K562 (cell line): ENCODE data around the gene IREB2. TPM values are rescaled to one million over a fixed set of nuclear protein-coding genes. Genes with fewer than 3 reads are reported as not detected.

Source experiments
- BCOR ChIP-seq: fragments of 450-650 bp; IDR thresholded peaks from 2 replicates; pipeline ENCODE4 v1.6.1; 2016
- CGGBP1 ChIP-seq: fragments of 250-450 bp; sonication (Bioruptor Pico); IDR thresholded peaks from 2 replicates; pipeline ENCODE4 v1.9.0; 2021; ENCODE audit warnings: mild to moderate bottlenecking
- E2F4 ChIP-seq: sonication (generic); formaldehyde crosslinking; IDR thresholded peaks from 2 replicates; pipeline ENCODE4 v1.8.0; 2022; ENCODE audit warnings: mild to moderate bottlenecking, low read depth, missing genetic modification reagents
- GABPB1 ChIP-seq: sonication (generic); formaldehyde crosslinking; IDR thresholded peaks from 2 replicates; pipeline ENCODE4 v1.8.0; 2022; ENCODE audit warnings: mild to moderate bottlenecking, missing genetic modification reagents
- MITF ChIP-seq: IDR thresholded peaks from 2 replicates; pipeline ENCODE4 v1.6.1; 2014; ENCODE audit warnings: antibody characterized with exemption
- MTA2 ChIP-seq: fragments of 450-650 bp; IDR thresholded peaks from 2 replicates; pipeline ENCODE4 v1.6.1; 2016; ENCODE audit warnings: low read depth
- NBN ChIP-seq: fragments of 450-650 bp; IDR thresholded peaks from 2 replicates; pipeline ENCODE4 v1.6.1; 2016; ENCODE audit warnings: low read depth, mild to moderate bottlenecking
- NFXL1 ChIP-seq: fragments of 450-650 bp; formaldehyde crosslinking; IDR thresholded peaks from 2 replicates; pipeline ENCODE4 v1.4.0; 2021; ENCODE audit warnings: mild to moderate bottlenecking
- NR2C2 ChIP-seq, 2 experiments: fragments of 200-800 bp in 1 of 2; sonication (Bioruptor generic) in 1 of 2; sonication (generic) in 1 of 2; formaldehyde crosslinking in 1 of 2; IDR thresholded peaks; 2 replicates each; pipeline versions ENCODE4 v1.6.1 to v1.8.0; 2016 to 2022; ENCODE audit warnings: mild to moderate bottlenecking in 1 of 2, missing compliant biosample characterization in 1 of 2, missing genetic modification characterization in 1 of 2, missing genetic modification reagents in 1 of 2
- RUNX1 ChIP-seq: sonication (generic); IDR thresholded peaks from 2 replicates; pipeline ENCODE4 v1.6.1; 2016; ENCODE audit warnings: antibody characterized with exemption, low read depth
- SAFB ChIP-seq: fragments of 200-400 bp; formaldehyde crosslinking; IDR thresholded peaks from 2 replicates; pipeline ENCODE4 v1.6.1; 2017; ENCODE audit warnings: low read depth, low read length, borderline replicate concordance
- STAG1 ChIP-seq: sonication (generic); formaldehyde crosslinking; IDR thresholded peaks from 2 replicates; pipeline ENCODE4 v1.5.0; 2020; ENCODE audit warnings: missing genetic modification reagents, borderline replicate concordance
- TRIM28 ChIP-seq: fragments of 450-650 bp; IDR thresholded peaks from 2 replicates; pipeline ENCODE4 v1.6.1; 2017
- ZNF280B ChIP-seq: fragments of 250-450 bp; sonication (Bioruptor Pico); IDR thresholded peaks from 2 replicates; pipeline ENCODE4 v1.5.1; 2021; ENCODE audit warnings: mild to moderate bottlenecking
- ZNF384 ChIP-seq: IDR thresholded peaks from 2 replicates; pipeline ENCODE4 v1.6.1; 2012; ENCODE audit warnings: low read depth, low read length, improper control_type of control experiment
- ZNF57 ChIP-seq: fragments of 450-650 bp; formaldehyde crosslinking; IDR thresholded peaks from 2 replicates; pipeline ENCODE4 v1.4.0; 2020; ENCODE audit warnings: mild to moderate bottlenecking, moderate library complexity
- ZNF583 ChIP-seq: fragments of 250-450 bp; sonication (Bioruptor Pico); IDR thresholded peaks from 2 replicates; pipeline ENCODE4 v1.4.0; 2020
- polyA plus RNA-seq, 8 experiments: library from polyadenylated mRNA; depleted of rRNA in 4 of 8; stranded (reverse) in 5 of 8; unstranded in 3 of 8; fragments of >200 nt; fragmentation: Nextera tagmentation in 2 of 8; fragmentation: Illumina TruSeq in 1 of 8; extraction: Ambion mirVana in 2 of 8; extraction: Trizol in 1 of 8; gene quantifications; 2 replicates each; pipeline versions ENCODE4 v1.2.1 to v1.2.3, GENCODE V29; 2011 to 2014; ENCODE audit warnings: inconsistent platforms in 1 of 8, missing spikeins in 1 of 8
- total RNA-seq, 7 experiments: library from RNA; depleted of rRNA in 6 of 7; stranded (reverse); fragments of >200 nt in 6 of 7; fragmentation: Illumina TruSeq in 2 of 7; extraction: Trizol in 2 of 7; gene quantifications; 2 replicates each; pipeline versions ENCODE4 v1.2.1 to v1.2.3, GENCODE V29; 2011 to 2021; ENCODE audit warnings: low replicate concordance in 1 of 7
- TF ChIP-seq, protein P1 (sequence below): fragments of 450-650 bp; IDR thresholded peaks from 2 replicates; pipeline ENCODE4 v1.7.0; 2016; ENCODE audit warnings: borderline replicate concordance
- TF ChIP-seq, protein P2 (sequence below): fragments of 450-650 bp; conservative IDR thresholded peaks from 2 replicates; pipeline ENCODE4 v1.6.1; 2016; ENCODE audit warnings: missing genetic modification characterization, low read depth, mild to moderate bottlenecking, control low read depth, missing compliant biosample characterization

The IREB2 gene
- total and polyA plus RNA-seq, 9 of the 15 experiments (the other 6 are each of a cell fraction or from before 2014, with no cell fraction given): 16.8 to 61.7 (median 34.0) TPM

GRCh38 chr15:78437762-78438618, at the start of gene IREB2 (continued):
- TF ChIP-seq, protein P1, sequence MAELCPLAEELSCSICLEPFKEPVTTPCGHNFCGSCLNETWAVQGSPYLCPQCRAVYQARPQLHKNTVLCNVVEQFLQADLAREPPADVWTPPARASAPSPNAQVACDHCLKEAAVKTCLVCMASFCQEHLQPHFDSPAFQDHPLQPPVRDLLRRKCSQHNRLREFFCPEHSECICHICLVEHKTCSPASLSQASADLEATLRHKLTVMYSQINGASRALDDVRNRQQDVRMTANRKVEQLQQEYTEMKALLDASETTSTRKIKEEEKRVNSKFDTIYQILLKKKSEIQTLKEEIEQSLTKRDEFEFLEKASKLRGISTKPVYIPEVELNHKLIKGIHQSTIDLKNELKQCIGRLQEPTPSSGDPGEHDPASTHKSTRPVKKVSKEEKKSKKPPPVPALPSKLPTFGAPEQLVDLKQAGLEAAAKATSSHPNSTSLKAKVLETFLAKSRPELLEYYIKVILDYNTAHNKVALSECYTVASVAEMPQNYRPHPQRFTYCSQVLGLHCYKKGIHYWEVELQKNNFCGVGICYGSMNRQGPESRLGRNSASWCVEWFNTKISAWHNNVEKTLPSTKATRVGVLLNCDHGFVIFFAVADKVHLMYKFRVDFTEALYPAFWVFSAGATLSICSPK: no peak
- no peak for TF ChIP-seq ZNF583 (CRISPR knock-in tag)
- no peak for TF ChIP-seq ZNF280B (CRISPR knock-in tag)
- TF ChIP-seq CGGBP1 (CRISPR knock-in tag): no peak
- TF ChIP-seq E2F4: 0 out of 2 replicates have a peak, but pooled peaks have one; percentile 26
- peak; percentile 77 for TF ChIP-seq TRIM28
- TF ChIP-seq ZNF57 (CRISPR knock-in tag): no peak
- peak; percentile 42; the same call in 1 of the 2 replicates for TF ChIP-seq STAG1 (CRISPR knock-in tag)
- TF ChIP-seq MTA2: no peak
- no peak for TF ChIP-seq ZNF384
- TF ChIP-seq BCOR: no peak
- TF ChIP-seq, protein P2, sequence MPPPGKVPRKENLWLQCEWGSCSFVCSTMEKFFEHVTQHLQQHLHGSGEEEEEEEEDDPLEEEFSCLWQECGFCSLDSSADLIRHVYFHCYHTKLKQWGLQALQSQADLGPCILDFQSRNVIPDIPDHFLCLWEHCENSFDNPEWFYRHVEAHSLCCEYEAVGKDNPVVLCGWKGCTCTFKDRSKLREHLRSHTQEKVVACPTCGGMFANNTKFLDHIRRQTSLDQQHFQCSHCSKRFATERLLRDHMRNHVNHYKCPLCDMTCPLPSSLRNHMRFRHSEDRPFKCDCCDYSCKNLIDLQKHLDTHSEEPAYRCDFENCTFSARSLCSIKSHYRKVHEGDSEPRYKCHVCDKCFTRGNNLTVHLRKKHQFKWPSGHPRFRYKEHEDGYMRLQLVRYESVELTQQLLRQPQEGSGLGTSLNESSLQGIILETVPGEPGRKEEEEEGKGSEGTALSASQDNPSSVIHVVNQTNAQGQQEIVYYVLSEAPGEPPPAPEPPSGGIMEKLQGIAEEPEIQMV (tag): no peak
- TF ChIP-seq GABPB1 (CRISPR knock-in tag): no peak; the same call in none of the 2 replicates
- TF ChIP-seq RUNX1: no peak
- TF ChIP-seq NR2C2 (CRISPR knock-in tag; IDR thresholded peaks at IDR 0.05): no peak
- peak; percentile 82 for TF ChIP-seq NR2C2 (tag; IDR thresholded peaks at IDR 0.05)
- no peak for TF ChIP-seq NFXL1 (CRISPR knock-in tag)
- no peak for TF ChIP-seq MITF
- TF ChIP-seq SAFB: peak; percentile 84
- TF ChIP-seq NBN: no peak; the same call in 1 of the 2 replicates
